Measurements from ENCODE around the gene TNFSF13B. TPM values are rescaled to one million over a fixed set of nuclear protein-coding genes. Genes with fewer than 3 reads are reported as not detected.
A peak's percentile ranks its signal among the peaks of the same experiment; 100 is the strongest.

Gene TNFSF13B
- total and polyA plus RNA-seq, 2 donors from 2014 or later, result 1.1 to 5.3 TPM

GRCh38 chr13:108346376-108346775 lies 76.9 kb downstream of the TNFSF13B start:
- no peak overlapping the region for H3K4me3 ChIP-seq (ENCODE audit: low read length in 3 of 3)
- intact Hi-C loops (cut with DNase I), result no loop called here
- no peak overlapping the region for H3K27ac ChIP-seq (ENCODE audit: low read depth in 2 of 2, low read length in 2 of 2)
- no peaks in the 10 kb centered on the region for H3K27me3 ChIP-seq (ENCODE audit: control insufficient read depth, insufficient read depth, low read length)
- H3K9me3 ChIP-seq (ENCODE audit: control insufficient read depth in 2 of 3, insufficient read depth in 1 of 3, low read length in 3 of 3), result no peaks in the 10 kb centered on the region
- H3K36me3 ChIP-seq (ENCODE audit: control insufficient read depth in 2 of 3, insufficient read depth in 3 of 3, low read length in 3 of 3), result no peaks in the 10 kb centered on the region
- H3K4me1 ChIP-seq (ENCODE audit: control insufficient read depth in 2 of 3, insufficient read depth in 2 of 3, low read depth in 1 of 3, low read length in 3 of 3), result no peaks in the 10 kb centered on the region
- no peak for FAIRE-seq
- no peak for DNase-seq
- no peak for TF ChIP-seq CTCF (IDR thresholded peaks at IDR 0.05; ENCODE audit: borderline replicate concordance, extremely low read depth, insufficient read depth)
- no peak overlapping the region for H3K9ac ChIP-seq (ENCODE audit: low read length in 3 of 3)

- no peaks in the 10 kb centered on the region for H3K4me1 ChIP-seq (ENCODE audit: control insufficient read depth in 2 of 3, insufficient read depth in 2 of 3, low read depth in 1 of 3, low read length in 3 of 3)
- intact Hi-C loops (cut with DNase I), result no loop called here
- H3K36me3 ChIP-seq (ENCODE audit: control insufficient read depth in 2 of 3, insufficient read depth in 3 of 3, low read length in 3 of 3), result no peaks in the 10 kb centered on the region
- no peak for TF ChIP-seq CTCF (IDR thresholded peaks at IDR 0.05; ENCODE audit: borderline replicate concordance, extremely low read depth, insufficient read depth)
- no peaks in the 10 kb centered on the region for H3K27me3 ChIP-seq (ENCODE audit: control insufficient read depth, insufficient read depth, low read length)
- DNase-seq, result no peak
- H3K27ac ChIP-seq (ENCODE audit: low read depth in 2 of 2, low read length in 2 of 2), result no peak overlapping the region
- H3K9me3 ChIP-seq (ENCODE audit: control insufficient read depth in 2 of 3, insufficient read depth in 1 of 3, low read length in 3 of 3), result no peaks in the 10 kb centered on the region
- FAIRE-seq, result no peak
- no peak overlapping the region for H3K9ac ChIP-seq (ENCODE audit: low read length in 3 of 3)
- H3K4me3 ChIP-seq (ENCODE audit: low read length in 3 of 3), result no peak overlapping the region
Measured at GRCh38 chr13:108349269-108349668, 79.8 kb downstream of the TNFSF13B start.

GRCh38 chr13:108350579-108350978 lies 81.1 kb downstream of the TNFSF13B start:
- H3K9ac ChIP-seq (ENCODE audit: low read length in 3 of 3), result no peak overlapping the region
- FAIRE-seq (no peak), DNase-seq (no peak)
- intact Hi-C loops (cut with DNase I), result no loop called here
- no peak overlapping the region for H3K27ac ChIP-seq (ENCODE audit: low read depth in 2 of 2, low read length in 2 of 2)
- no peaks in the 10 kb centered on the region for H3K36me3 ChIP-seq (ENCODE audit: control insufficient read depth in 2 of 3, insufficient read depth in 3 of 3, low read length in 3 of 3)
- H3K9me3 ChIP-seq (ENCODE audit: control insufficient read depth in 2 of 3, insufficient read depth in 1 of 3, low read length in 3 of 3), result no peaks in the 10 kb centered on the region
- H3K4me3 ChIP-seq (ENCODE audit: low read length in 3 of 3), result no peak overlapping the region
- no peak for TF ChIP-seq CTCF (IDR thresholded peaks at IDR 0.05; ENCODE audit: borderline replicate concordance, extremely low read depth, insufficient read depth)
- no peaks in the 10 kb centered on the region for H3K27me3 ChIP-seq (ENCODE audit: control insufficient read depth, insufficient read depth, low read length)
- H3K4me1 ChIP-seq (ENCODE audit: control insufficient read depth in 2 of 3, insufficient read depth in 2 of 3, low read depth in 1 of 3, low read length in 3 of 3), result no peaks in the 10 kb centered on the region

- Histone ChIP-seq H3K4me3 (ENCODE audit: low read length in 3 of 3) (no peak overlapping the region), H3K9ac (ENCODE audit: low read length in 3 of 3) (no peak overlapping the region), H3K27me3 (ENCODE audit: control insufficient read depth, insufficient read depth, low read length) (no peaks in the 10 kb centered on the region), H3K36me3 (ENCODE audit: control insufficient read depth in 2 of 3, insufficient read depth in 3 of 3, low read length in 3 of 3) (no peaks in the 10 kb centered on the region), H3K4me1 (ENCODE audit: control insufficient read depth in 2 of 3, insufficient read depth in 2 of 3, low read depth in 1 of 3, low read length in 3 of 3) (no peaks in the 10 kb centered on the region), H3K27ac (ENCODE audit: low read depth in 2 of 2, low read length in 2 of 2) (no peak overlapping the region), H3K9me3 (ENCODE audit: control insufficient read depth in 2 of 3, insufficient read depth in 1 of 3, low read length in 3 of 3) (no peaks in the 10 kb centered on the region)
- intact Hi-C loops (cut with DNase I), result no loop called here
- no peak for TF ChIP-seq CTCF (IDR thresholded peaks at IDR 0.05; ENCODE audit: borderline replicate concordance, extremely low read depth, insufficient read depth)
- DNase-seq, result peak in 2 of 5 donors; percentile 10 to 41
- no peak for FAIRE-seq
Measured at GRCh38 chr13:108352599-108352998, 83.1 kb downstream of the TNFSF13B start.
